ENCODE results near the gene SLC19A2. TPM values are rescaled to one million over a fixed set of nuclear protein-coding genes. Genes with fewer than 3 reads are reported as not detected.
A peak's percentile ranks its signal among the peaks of the same experiment; 100 is the strongest.

Gene SLC19A2
- total RNA-seq, 1 donor from 2014 or later, result 6.1 TPM

DNA sequence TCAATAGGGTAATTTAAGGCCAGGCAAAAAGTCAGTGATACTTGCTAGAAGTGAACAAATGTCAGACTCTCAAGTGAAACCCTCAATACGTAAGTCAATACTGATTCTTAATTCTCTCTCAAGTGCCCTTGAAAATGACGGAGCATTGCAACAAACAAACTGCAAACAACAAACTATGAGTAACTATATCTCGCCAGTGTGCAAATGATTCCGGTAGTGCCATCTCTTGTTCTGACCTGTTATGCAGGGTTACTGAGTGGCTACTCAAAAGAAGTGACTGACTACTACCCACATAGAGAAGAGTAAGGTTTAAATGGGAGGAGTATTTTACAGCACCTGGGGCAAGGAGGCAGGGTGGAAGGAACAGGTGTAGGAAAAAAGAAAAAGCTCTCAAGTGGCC is 1.6 kb downstream of the SLC19A2 start:
- Mint-ChIP-seq H3K9me3 (ENCODE audit: unreplicated experiment) (no peaks in the 10 kb centered on the region), H3K36me3 (ENCODE audit: low read depth, unreplicated experiment) (no peaks in the 10 kb centered on the region), H3K27ac (ENCODE audit: unreplicated experiment) (no peak overlapping the region), H3K4me3 (ENCODE audit: unreplicated experiment) (peak overlapping the region; percentile 56), H3K27me3 (ENCODE audit: unreplicated experiment) (peaks cover 8% of the 10 kb centered on the region), H3K4me1 (ENCODE audit: unreplicated experiment) (peaks cover 36% of the 10 kb centered on the region)
- no peak for DNase-seq (ENCODE audit: low spot score)
- TF ChIP-seq, protein P1, sequence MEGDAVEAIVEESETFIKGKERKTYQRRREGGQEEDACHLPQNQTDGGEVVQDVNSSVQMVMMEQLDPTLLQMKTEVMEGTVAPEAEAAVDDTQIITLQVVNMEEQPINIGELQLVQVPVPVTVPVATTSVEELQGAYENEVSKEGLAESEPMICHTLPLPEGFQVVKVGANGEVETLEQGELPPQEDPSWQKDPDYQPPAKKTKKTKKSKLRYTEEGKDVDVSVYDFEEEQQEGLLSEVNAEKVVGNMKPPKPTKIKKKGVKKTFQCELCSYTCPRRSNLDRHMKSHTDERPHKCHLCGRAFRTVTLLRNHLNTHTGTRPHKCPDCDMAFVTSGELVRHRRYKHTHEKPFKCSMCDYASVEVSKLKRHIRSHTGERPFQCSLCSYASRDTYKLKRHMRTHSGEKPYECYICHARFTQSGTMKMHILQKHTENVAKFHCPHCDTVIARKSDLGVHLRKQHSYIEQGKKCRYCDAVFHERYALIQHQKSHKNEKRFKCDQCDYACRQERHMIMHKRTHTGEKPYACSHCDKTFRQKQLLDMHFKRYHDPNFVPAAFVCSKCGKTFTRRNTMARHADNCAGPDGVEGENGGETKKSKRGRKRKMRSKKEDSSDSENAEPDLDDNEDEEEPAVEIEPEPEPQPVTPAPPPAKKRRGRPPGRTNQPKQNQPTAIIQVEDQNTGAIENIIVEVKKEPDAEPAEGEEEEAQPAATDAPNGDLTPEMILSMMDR (IDR thresholded peaks at IDR 0.05; ENCODE audit: unreplicated experiment), result no peak

DNA sequence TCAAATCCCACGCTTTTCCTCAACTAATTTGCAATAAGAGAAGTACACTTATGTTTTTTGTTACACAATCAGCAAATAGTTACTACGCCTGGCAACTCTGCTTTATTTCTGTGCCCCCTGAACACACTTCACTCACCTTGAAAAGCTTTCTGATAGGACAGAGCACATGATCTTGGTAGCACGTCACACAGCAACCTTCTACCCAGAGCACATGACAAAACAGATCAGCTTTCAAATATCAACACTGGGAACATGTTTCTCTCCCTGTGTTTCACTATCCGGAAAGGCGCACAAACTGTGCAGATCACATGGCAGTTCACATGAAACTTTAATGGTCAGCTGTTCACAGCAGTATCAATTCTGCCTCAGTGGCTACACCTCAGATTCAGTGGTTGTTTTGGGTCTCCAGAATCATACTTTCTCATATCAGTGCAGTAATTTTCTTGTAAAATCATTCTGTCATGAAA is 2.2 kb downstream of the SLC19A2 start:
- Mint-ChIP-seq H3K4me1 (ENCODE audit: unreplicated experiment) (peaks cover 36% of the 10 kb centered on the region), H3K4me3 (ENCODE audit: unreplicated experiment) (no peak overlapping the region), H3K27me3 (ENCODE audit: unreplicated experiment) (peaks cover 8% of the 10 kb centered on the region), H3K9me3 (ENCODE audit: unreplicated experiment) (no peaks in the 10 kb centered on the region), H3K36me3 (ENCODE audit: low read depth, unreplicated experiment) (no peaks in the 10 kb centered on the region), H3K27ac (ENCODE audit: unreplicated experiment) (no peak overlapping the region)
- no peak for DNase-seq (ENCODE audit: low spot score)
- TF ChIP-seq, protein P1 (IDR thresholded peaks at IDR 0.05; ENCODE audit: unreplicated experiment), result no peak

DNA sequence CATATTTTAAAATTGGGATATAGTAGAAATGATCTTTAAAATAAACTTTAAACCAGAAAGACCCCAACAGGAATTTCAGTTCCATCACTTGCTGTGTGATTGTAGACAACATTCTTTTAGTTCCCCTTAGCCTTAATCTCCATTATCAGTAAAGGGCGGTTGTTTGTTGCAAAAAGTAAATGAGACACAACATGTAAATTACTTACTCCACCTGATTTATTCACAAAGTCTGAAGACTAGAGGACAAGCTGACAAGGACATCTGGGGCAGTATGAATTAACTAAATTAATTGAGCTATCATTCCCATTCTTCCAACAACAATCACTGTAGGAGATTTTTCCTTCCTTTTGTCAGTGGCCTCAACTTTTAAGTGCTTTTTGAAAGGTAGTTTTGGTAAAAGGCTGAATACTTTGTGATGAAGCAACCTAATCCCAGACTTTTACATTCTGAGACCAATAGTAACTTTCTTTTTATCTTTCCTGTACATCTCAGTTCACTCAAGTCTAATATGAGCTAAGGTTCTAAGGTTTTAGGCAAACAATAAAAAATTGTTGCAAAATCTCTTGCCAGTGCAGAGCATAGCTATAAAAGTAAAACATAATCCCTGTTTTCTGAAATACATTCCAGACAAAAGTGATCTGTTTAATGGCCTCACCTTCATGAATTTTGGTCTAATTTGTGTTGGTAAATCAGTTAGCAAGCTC is 6.2 kb downstream of the SLC19A2 start:
- Mint-ChIP-seq H3K4me3 (ENCODE audit: unreplicated experiment) (no peak overlapping the region), H3K27ac (ENCODE audit: unreplicated experiment) (no peak overlapping the region), H3K36me3 (ENCODE audit: low read depth, unreplicated experiment) (no peaks in the 10 kb centered on the region), H3K27me3 (ENCODE audit: unreplicated experiment) (peaks cover under 1% of the 10 kb centered on the region), H3K4me1 (ENCODE audit: unreplicated experiment) (peaks cover 11% of the 10 kb centered on the region), H3K9me3 (ENCODE audit: unreplicated experiment) (no peaks in the 10 kb centered on the region)
- no peak for DNase-seq (ENCODE audit: low spot score)
- TF ChIP-seq, protein P1 (IDR thresholded peaks at IDR 0.05; ENCODE audit: unreplicated experiment), result no peak

DNA sequence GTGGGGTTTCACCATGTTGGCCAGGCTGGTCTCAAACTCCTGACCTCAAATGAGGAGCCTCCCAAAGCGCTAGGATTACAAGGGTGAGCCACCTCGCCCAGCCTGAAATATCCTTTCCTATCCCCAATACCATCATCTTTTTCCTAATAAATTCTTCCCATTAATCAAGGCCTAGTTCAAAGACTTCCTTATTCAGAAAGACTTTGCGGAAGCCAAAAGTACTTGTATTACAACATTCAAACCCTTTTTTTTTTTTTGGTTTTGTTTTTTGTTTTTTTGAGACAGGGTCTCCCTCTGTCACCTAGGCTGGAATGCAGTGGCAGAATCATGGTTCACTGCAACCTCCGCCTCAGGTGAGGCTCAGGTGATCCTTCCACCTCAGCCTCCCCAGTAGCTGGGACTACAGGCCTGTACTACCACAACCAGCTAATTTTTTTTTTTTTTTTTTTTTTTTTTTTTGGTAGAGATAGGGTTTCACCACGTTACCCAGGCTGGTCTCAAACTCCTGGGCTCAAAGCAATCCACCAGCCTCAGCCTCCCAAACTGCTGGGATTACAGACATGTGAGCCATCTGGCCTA is 7.6 kb downstream of the SLC19A2 start:
- Mint-ChIP-seq H3K4me3 (ENCODE audit: unreplicated experiment) (no peak overlapping the region), H3K27me3 (ENCODE audit: unreplicated experiment) (no peaks in the 10 kb centered on the region), H3K4me1 (ENCODE audit: unreplicated experiment) (no peaks in the 10 kb centered on the region), H3K36me3 (ENCODE audit: low read depth, unreplicated experiment) (no peaks in the 10 kb centered on the region), H3K27ac (ENCODE audit: unreplicated experiment) (no peak overlapping the region), H3K9me3 (ENCODE audit: unreplicated experiment) (no peaks in the 10 kb centered on the region)
- TF ChIP-seq, protein P1 (IDR thresholded peaks at IDR 0.05; ENCODE audit: unreplicated experiment), result no peak
- no peak for DNase-seq (ENCODE audit: low spot score)

DNA sequence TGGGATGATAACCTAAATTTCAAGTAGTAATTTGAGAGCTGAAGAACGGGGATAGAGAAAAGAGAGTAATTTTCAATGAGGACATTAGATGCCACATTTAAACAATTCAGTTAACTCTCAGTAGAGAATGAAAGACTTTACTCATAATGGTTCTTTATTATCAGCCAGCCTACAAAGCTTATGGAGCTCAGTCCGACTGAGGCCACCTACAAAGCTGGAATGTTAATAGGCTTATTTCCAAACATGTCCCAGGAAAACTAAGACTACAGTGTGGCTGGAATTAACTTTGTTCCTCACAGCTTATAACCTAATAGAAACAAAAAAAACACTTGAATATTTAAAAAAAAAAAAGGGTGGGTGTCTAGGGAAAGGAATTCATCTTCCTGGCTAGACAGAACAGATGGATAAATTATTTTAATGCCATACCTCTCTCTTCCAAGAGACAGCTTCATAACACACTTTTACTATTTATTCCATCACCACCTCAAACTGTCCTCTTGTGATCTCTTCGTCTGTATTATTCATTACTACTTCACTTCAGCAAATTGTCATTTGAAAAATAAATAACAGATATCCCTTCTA is 9.8 kb downstream of the SLC19A2 start:
- DNase-seq (ENCODE audit: low spot score), result no peak
- TF ChIP-seq, protein P1 (IDR thresholded peaks at IDR 0.05; ENCODE audit: unreplicated experiment), result no peak
- no peak overlapping the region for H3K27ac Mint-ChIP-seq (ENCODE audit: unreplicated experiment)
- H3K36me3 Mint-ChIP-seq (ENCODE audit: low read depth, unreplicated experiment), result no peaks in the 10 kb centered on the region
- H3K27me3 Mint-ChIP-seq (ENCODE audit: unreplicated experiment), result no peaks in the 10 kb centered on the region
- H3K4me3 Mint-ChIP-seq (ENCODE audit: unreplicated experiment), result no peak overlapping the region
- H3K4me1 Mint-ChIP-seq (ENCODE audit: unreplicated experiment), result no peaks in the 10 kb centered on the region
- H3K9me3 Mint-ChIP-seq (ENCODE audit: unreplicated experiment), result no peaks in the 10 kb centered on the region

Data from endothelial cell (in vitro differentiated cells).